ENCODE data around the gene BMP8B.

BMP8B gene

GRCh38 chr1:39755965-39756659 lies 32.6 kb downstream of the BMP8B start:
- no peak for DNase-seq

GRCh38 chr1:39754906-39755504 lies 33.7 kb downstream of the BMP8B start:
- DNase-seq: no peak

GRCh38 chr1:39754026-39754570 lies 34.6 kb downstream of the BMP8B start:
- no peak for DNase-seq

- DNase-seq: no peak
Observed at GRCh38 chr1:39753132-39754025, 35.3 kb downstream of the BMP8B start.

GRCh38 chr1:39752703-39753102 lies 36.0 kb downstream of the BMP8B start:
- no peak for DNase-seq

- DNase-seq: no peak
Observed at GRCh38 chr1:39751595-39751994, 37.1 kb downstream of the BMP8B start.

GRCh38 chr1:39745016-39745670 lies 43.5 kb downstream of the BMP8B start:
- DNase-seq: no peak

- DNase-seq: peak; percentile 41
Observed at GRCh38 chr1:39738622-39739366, 49.9 kb downstream of the BMP8B start, which contains the start of gene PPIE. Gene PPIE, plus strand, starts transcription at chr1:39738882. Its CDS starts 19 bp downstream, at chr1:39738901.

GRCh38 chr1:39737546-39738169 lies 51.0 kb downstream of the BMP8B start:
- no peak for DNase-seq

- no peak for DNase-seq
Observed at GRCh38 chr1:39735731-39736130, 52.9 kb downstream of the BMP8B start.

- DNase-seq: no peak
Observed at GRCh38 chr1:39733161-39733560, 55.5 kb downstream of the BMP8B start.

- DNase-seq: no peak
Observed at GRCh38 chr1:39732730-39733129, 55.9 kb downstream of the BMP8B start.

- DNase-seq: no peak
Observed at GRCh38 chr1:39729842-39730241, 58.8 kb downstream of the BMP8B start.

GRCh38 chr1:39729030-39729429 lies 59.6 kb downstream of the BMP8B start:
- DNase-seq: no peak

GRCh38 chr1:39727932-39728317 lies 60.7 kb downstream of the BMP8B start:
- no peak for DNase-seq

- DNase-seq: no peak
Observed at GRCh38 chr1:39727221-39727931, 61.3 kb downstream of the BMP8B start.

- DNase-seq: no peak
Observed at GRCh38 chr1:39726600-39726999, 62.1 kb downstream of the BMP8B start.

GRCh38 chr1:39722495-39722894 lies 66.2 kb downstream of the BMP8B start:
- DNase-seq: no peak

- DNase-seq: no peak
Observed at GRCh38 chr1:39721664-39722063, 67.0 kb downstream of the BMP8B start.

- peak; percentile 40 for DNase-seq
Observed at GRCh38 chr1:39720094-39720999, 68.3 kb downstream of the BMP8B start.

All from SHP77 treated with DMSO at 0.1 percent for 48 hours (cell line).